T-helper 1 cell (primary cell): ENCODE results near the gene PIH1D1.
"Not testable (repeated sequence)": the region's sequence is repeated elsewhere in the genome, so short reads cannot be mapped to it uniquely, and the experiment has no call there.

ENCODE experiments used
- DNase-seq, 5 donors: peaks; one replicate each; pipeline ENCODE4 v3.0.0-alpha.2; 2012 to 2020

PIH1D1 gene

GRCh38 chr19:49481020-49481683 is 29.5 kb upstream of the PIH1D1 start:
- DNase-seq: no peak

GRCh38 chr19:49479975-49480628 is 28.5 kb upstream of the PIH1D1 start:
- DNase-seq: no peak

- peak in 3 of 5 donors; percentile 51 to 76 (median 57) for DNase-seq
These were observed 24.6 kb upstream of the PIH1D1 start for GRCh38 chr19:49475995-49476880.

DNA sequence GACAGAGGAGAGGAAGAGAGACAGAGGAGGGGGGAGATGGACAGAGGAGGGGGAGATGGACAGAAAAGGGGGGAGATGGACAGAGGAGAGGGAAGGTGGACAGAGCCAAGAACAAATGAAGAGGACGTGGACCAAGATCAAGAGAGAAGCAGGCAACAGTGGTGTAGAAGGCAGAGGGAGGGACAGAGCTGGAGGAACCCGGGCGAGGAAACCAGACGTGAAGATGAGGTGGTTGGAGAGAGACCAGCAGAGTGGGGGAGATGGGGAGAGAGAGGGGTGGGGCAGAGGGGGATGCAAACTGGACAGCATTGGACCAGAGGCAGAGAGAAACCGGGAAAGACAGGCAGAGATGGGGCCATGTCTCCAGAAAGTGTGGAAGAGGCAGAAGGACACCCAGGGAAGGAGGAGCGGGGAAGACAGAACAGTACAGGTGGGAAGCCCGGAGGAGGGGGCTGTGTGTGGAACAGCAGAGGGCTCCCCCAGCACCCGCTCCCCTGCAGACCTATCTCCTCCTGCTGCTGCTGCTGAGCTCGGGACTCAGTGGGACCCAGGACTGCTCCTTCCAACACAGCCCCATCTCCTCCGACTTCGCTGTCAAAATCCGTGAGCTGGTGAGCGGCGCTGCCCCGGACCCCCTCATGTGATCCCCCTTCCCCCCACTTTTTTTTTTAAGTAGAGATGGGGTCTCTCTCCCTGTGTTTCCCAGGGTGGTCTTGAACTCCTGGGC is 23.7 kb upstream of the PIH1D1 start:
- DNase-seq: no peak

DNA sequence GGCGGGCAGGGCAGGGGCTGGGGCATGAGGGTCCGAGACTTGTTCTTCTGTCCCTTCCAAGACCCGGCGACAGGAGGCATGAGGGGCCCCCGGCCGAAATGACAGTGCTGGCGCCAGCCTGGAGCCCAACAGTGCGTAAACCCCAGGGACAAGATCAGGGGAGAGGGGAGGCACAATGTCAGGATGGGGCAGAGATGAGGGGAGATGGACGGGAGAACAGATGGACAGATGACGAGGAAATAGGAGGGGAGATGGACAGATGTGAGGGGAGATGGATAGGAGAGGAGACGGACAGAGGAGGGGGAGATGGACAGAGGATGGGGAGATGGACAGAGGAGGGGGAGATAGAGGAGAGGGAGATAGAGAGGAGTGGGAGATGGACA is 22.9 kb upstream of the PIH1D1 start:
- no peak for DNase-seq

GRCh38 chr19:49473868-49474541 is 22.4 kb upstream of the PIH1D1 start, which contains the start of gene FLT3LG:
Gene FLT3LG, plus strand, starts transcription at chr19:49474215. Its CDS starts 425 bp downstream, at chr19:49474640.
- DNase-seq: peak; percentile 83 to 96 (median 86)

- not testable (repeated sequence) for DNase-seq
These were observed 21.9 kb upstream of the PIH1D1 start for GRCh38 chr19:49473501-49473867.

DNA sequence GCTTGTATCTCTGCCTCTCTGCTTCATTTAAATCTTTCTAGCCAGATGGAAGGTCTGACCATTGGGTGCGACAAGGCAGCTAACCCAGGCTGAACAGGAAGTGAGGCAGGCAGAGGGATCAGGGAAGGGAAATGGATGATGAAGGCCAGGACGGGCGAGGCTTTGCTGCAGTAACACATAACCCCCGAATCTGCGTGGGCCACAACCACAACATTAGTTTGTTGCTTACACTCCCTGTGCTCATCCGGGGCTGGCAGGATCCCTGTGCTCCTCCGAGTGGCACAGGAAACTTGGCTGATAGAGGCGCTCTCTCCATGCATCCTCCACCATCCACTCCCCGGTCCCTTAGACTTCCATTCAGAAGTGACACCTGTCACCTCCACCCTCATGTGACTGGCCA is 21.3 kb upstream of the PIH1D1 start:
- DNase-seq: no peak

DNA sequence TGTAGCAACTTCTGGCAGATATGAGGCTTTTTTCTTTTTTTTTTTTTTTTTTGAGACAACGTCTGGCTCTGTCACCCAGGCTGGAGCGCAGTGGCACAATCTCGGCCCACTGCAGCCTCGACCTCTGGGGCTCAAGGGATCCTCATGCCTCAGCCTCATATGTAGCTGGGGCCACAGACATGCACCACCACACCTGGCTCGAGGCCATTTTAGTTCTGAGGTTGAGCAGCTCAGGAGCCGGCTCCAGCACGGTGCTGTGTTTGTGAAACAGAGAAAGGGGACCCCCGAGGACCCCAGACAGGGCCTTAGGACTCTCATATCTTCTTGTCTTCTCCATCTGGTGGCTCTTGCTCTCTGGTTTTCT is 19.0 kb upstream of the PIH1D1 start:
- DNase-seq: no peak

DNA sequence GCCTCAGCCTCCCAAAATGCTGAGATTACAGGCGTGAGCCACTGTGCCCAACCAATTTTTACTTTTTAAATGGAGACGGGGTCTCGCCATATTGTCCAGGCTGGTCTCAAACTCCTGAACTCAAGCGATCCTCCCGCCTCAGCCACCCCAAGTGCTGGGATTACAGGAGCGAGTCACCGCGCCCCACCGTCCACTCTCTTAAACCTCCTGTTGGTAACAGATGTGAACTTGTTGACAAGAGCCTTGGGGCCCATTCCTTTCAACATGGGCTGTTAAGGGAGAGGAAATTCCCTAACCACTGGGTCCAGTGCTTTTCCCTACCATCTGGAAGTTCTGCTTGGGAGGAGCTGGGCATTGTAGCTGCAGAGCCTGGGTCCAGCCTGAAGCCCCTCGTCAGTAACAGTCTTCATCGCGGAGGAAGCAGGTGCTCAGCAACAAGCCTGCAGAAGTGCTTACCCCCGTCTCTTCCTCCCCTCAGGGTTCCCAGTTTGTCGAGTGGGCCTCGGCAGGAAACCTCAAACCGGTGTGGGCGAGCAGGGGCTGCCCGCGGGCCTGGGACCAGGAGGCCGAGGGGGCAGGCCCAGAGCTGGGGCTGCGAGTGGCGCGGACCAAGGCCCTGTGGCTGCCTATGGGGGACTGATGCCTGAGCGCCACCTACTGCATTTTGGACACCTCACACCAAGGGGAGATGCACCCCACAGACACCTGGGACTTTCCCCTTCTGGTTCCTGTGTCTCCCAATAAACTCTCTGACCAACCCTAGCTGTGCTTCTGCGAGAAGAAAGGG is 18.4 kb upstream of the PIH1D1 start:
- DNase-seq: peak; percentile 60 to 92 (median 78)

DNA sequence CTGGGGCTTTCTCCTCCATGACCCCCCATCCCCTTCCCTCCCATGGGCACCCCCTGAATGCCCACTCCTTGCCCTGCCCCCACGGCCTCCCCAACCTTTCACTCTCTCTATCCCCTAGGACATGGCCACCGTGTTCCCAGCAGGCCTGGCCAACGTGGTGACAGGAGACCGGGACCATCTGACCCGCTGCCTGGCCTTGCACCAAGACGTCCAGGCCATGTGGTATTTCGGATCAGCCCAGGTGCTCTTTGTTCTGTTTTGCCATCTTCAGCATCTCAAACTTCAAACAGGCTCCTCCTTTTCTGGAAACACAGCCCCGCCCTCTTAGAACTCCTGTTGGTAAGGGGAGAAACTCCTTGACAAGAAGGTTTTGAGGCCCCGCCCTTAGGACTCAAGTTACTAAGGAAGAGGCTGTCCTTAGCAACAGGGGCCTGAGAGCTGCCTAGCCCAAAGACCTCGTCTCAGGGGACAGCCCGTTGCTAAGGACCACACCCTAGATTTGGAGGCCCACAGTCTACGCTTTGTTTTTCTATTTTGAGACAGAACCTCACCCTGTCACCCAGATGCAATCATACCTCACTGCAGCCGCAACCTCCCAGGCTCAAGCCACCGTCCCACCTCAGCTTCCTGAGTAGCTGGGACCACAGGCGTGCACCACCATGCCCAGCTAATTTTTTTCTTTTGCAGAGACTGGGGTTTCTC is 17.3 kb upstream of the PIH1D1 start:
- DNase-seq: peak; percentile 77 to 99 (median 86)

DNA sequence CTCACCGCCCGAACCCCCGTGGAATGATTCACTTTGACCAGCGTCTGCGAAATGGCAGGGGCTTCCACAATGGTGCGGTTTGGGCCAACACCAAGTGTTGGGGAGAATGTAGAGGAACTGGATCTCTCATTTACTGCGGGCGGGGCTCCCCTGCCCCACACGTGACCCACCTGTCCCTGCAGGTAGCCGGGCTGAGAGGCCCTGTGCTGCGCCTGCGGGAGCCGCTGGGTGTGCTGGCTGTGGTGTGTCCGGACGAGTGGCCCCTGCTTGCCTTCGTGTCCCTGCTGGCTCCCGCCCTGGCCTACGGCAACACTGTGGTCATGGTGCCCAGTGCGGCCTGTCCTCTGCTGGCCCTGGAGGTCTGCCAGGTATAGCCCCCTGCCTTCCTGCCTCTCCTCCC is 16.6 kb upstream of the PIH1D1 start:
- no peak for DNase-seq

- no peak for DNase-seq
These were observed 13.8 kb upstream of the PIH1D1 start for GRCh38 chr19:49465371-49465770.

DNA sequence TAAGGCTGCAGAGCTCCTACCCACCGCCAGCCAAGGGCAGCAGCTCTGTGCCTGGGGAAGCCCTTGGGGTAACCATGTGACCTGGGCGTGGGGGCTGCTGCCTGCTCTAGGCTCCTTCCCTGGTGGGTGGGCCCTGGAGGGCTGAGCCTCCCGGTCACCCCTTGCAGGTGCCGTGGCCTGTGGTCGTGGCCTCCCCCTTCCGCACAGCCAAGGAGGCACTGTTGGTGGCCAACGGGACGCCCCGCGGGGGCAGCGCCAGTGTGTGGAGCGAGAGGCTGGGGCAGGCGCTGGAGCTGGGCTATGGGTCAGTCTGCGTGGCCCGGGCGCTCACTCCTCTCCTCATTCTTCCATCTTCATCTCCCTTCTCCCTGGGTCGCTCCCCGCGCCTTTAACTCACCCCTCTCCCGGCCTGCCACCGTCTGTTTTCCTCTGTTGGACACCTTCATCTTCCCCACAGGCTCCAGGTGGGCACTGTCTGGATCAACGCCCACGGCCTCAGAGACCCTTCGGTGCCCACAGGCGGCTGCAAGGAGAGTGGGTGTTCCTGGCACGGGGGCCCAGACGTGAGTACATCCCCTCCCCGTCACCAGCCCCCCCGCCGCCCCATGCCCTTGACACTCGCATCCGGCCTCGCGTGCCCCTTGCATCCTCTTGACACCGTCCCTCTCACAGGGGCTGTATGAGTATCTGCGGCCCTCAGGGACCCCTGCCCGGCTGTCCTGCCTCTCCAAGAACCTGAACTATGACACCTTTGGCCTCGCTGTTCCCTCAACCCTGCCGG is 12.5 kb upstream of the PIH1D1 start:
- DNase-seq: no peak

DNA sequence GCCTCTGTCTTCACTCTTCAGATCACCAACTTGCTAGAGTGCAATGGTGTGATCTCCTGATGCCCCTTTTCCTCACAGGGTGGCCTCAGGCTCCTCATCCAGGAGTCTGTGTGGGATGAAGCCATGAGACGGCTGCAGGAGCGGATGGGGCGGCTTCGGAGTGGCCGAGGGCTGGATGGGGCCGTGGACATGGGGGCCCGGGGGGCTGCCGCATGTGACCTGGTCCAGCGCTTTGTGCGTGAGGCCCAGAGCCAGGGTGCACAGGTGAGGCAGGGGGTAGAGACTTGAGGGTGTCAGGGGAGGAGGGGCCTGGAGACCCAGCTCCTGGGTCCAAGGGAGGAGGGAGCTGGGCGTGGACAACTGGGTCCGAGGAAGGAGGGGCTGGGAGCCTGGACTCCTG is 10.9 kb upstream of the PIH1D1 start:
- no peak for DNase-seq

- no peak for DNase-seq
These were observed 10.0 kb upstream of the PIH1D1 start for GRCh38 chr19:49461656-49462055.

- not testable (repeated sequence) for DNase-seq
These were observed 9.5 kb upstream of the PIH1D1 start for GRCh38 chr19:49461130-49461529.

DNA sequence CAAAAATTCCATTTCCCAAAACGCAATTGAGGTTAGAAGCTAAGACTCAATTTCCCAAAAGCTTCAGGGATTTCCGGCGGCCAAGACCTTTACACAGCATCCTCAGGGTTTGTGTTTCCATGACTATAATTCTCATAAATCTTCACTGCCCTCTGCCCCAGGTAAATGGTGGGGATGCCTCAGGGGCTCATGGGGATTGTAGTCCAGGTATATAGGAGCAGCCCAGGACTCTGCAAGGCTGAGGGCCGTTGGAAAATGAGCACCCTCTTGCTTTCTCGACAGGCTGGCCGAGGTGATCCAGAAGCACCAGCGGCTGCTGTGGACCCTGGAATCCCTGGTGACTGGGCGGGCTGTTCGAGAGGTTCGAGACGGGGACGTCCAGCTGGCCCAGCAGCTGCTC is 7.8 kb upstream of the PIH1D1 start:
- no peak for DNase-seq

DNA sequence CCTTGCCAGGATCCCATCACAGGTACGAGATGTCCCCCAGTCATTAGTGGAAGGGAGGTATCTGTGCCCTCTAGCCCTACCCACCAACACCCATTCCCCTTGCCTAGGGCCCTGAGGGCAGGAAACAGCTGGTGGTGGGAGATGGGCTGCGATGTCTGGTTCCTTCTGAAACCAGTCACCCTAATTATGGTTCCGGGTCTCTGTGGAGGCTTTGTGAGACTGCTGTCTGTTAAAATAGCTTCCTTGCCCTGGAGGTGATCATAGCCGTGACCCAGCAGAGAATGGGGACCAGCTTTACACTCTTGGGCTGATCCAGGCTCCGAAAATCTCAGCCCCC is 6.9 kb upstream of the PIH1D1 start:
- no peak for DNase-seq

DNA sequence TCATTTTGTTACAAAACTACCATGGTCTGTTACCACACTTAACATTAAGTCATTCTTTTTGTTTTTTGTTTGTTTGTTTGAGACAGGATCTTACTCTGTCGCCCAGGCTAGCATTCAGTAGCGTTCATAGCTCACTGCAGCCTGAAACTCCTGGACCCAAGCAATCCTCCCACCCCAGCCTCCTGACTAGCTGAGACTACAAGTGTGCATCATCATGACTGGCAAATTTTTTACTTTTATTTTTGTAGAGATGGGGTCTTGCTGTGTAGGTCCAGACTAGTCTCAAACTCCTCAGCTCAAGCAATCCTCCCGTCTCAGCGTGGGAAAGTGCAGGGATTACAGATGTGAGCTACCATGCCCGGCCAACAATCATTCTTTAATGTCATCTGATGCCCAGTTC is 4.7 kb upstream of the PIH1D1 start:
- DNase-seq: no peak
